Heart right ventricle (tissue), 16 donors: ENCODE results near the gene TYSND1. TPM values are rescaled to one million over a fixed set of nuclear protein-coding genes. Genes with fewer than 3 reads are reported as not detected.

Experiments
- ATAC-seq, 8 donors: fragments of 200-7000 bp; cut with Tn5 transposase; one replicate each; pipeline ENCODE4 v1.9.1; 2020; ENCODE audit warnings: mild to moderate bottlenecking in 8 of 8, moderate library complexity in 8 of 8, moderate number of reproducible peaks in 1 of 8
- DNase-seq, 2 donors: peaks; one replicate each; pipeline ENCODE4 v3.0.0-alpha.2; 2020
- H3K27ac ChIP-seq, 10 donors: fragments of 200-600 bp; sonication (generic) in 2 of 10; one replicate each; pipeline versions ENCODE4 v1.5.0 to v1.8.0; 2020 to 2022; ENCODE audit warnings: mild to moderate bottlenecking in 3 of 10
- H3K27me3 ChIP-seq, 7 donors: fragments of 200-600 bp; one replicate each; pipeline ENCODE4 v1.8.0; 2021 to 2022; ENCODE audit warnings: mild to moderate bottlenecking in 2 of 7
- H3K36me3 ChIP-seq, 9 donors: fragments of 200-600 bp; sonication (generic) in 1 of 9; one replicate each; pipeline versions ENCODE4 v1.5.0 to v1.8.0; 2020 to 2022; ENCODE audit warnings: mild to moderate bottlenecking in 2 of 9
- H3K4me1 ChIP-seq, 9 donors: fragments of 200-600 bp; sonication (generic) in 1 of 9; one replicate each; pipeline versions ENCODE4 v1.5.0 to v1.8.0; 2020 to 2022; ENCODE audit warnings: mild to moderate bottlenecking in 4 of 9
- H3K4me3 ChIP-seq, 10 donors: fragments of 200-600 bp; sonication (generic) in 2 of 10; one replicate each; pipeline versions ENCODE4 v1.5.0 to v1.8.0; 2020 to 2022; ENCODE audit warnings: mild to moderate bottlenecking in 7 of 10, moderate library complexity in 2 of 10
- H3K9me3 ChIP-seq, 11 donors: fragments of 200-600 bp in 10 of 11; sonication (generic) in 2 of 11; one replicate each; pipeline versions ENCODE4 v1.5.0 to v1.8.0; 2013 to 2022; ENCODE audit warnings: mild to moderate bottlenecking in 2 of 11, control low read depth in 1 of 11, moderate library complexity in 1 of 11
- CTCF ChIP-seq, 9 donors: fragments of 200-600 bp; sonication (generic) in 2 of 9; IDR thresholded peaks; one replicate each; pipeline versions ENCODE4 v1.5.0 to v1.8.0; 2021 to 2022; ENCODE audit warnings: antibody characterized with exemption in 9 of 9, mild to moderate bottlenecking in 5 of 9, moderate library complexity in 1 of 9
- WGBS, 2 donors: extraction: QIAGEN DNeasy Blood & Tissue Kit; methylation state at CpG; one replicate each; pipeline ENCODE4 v1.1.7; 2013; ENCODE audit warnings: inconsistent platforms in 1 of 2; 5-methylcytosine and 5-hydroxymethylcytosine counted together
- intact Hi-C, 10 donors: fragments of 100-400 bp; cut with DNase I; formaldehyde crosslinking; loops; one replicate each; pipeline versions ENCODE4 v1.11.1 to v1.14.2; 2022
- polyA plus RNA-seq, 2 donors: library from polyadenylated mRNA; stranded (reverse); fragments of 200-250 nt; gene quantifications; one replicate each; pipeline ENCODE4 v1.2.3, GENCODE V29; 2013
- total RNA-seq, 10 donors: library from RNA; stranded (reverse); fragmentation: NEBNext Ultra II Directional in 3 of 10; extraction: Animal tissue kit (Norgen Biotek cat#: 25700) in 3 of 10; gene quantifications; one replicate each; pipeline versions ENCODE4 v1.2.1 to v1.2.4, GENCODE V29; 2021 to 2023
- donor health status: Arrhythmogenic right ventricular cardiomyopathy.
- donor health status: ischemic (EF 13 %, LVEDD 7.1; RV severe dilation, severe dysfunction).
- donor health status: healthy with polysubstance abuse.
- donor health status: DM: no; HTN: yes; CAD: no.
- donor health status: DM: no; HTN: no; CAD: no.
- donor health status: ischemic (EF 25% LVEDD 6.9; RV normal size, moderate dysfunction).
- donor health status: ischemic (EF 25% LVEDD 5.7; RV mildly dilated, moderate dysfunction).
- donor health status: healthy.
- donor health status: DM: yes; HTN: yes; CAD: no.
- donor health status: Ischemic cardiomyopathy.
- donor health status: ischemic (EF 35%, LVEDD 5.7; RV mildly dilated, moderate dysfunction).
- donor health status: nonischemic (EF 11% LVEDD 7.7; RV severe dilation, severe dysfunction).
- donor health status: DM: yes; HTN: yes; CAD: no.
- donor health status: PGD.
- donor health status: ischemic (EF 29% LVEDD 5.4; RV normal size, mild dysfunction).
- donor health status: nonischemic (EF 23%, LVEDD 6.1; RV moderate dilation, normal function).

Gene TYSND1
- total and polyA plus RNA-seq, 12 donors = 2.6 to 6.5 (median 4.6) TPM

- Histone ChIP-seq H3K36me3 (peaks cover 0 to 43% (median 8%) of the 10 kb centered on the region in 9 donors), H3K4me3 (no peak overlapping the region), H3K27me3 (no peaks in the 10 kb centered on the region), H3K9me3 (no peaks in the 10 kb centered on the region), H3K4me1 (no peaks in the 10 kb centered on the region), H3K27ac (no peak overlapping the region)
- TF ChIP-seq CTCF (IDR thresholded peaks at IDR 0.05) = no peak
- WGBS, 2 donors = 97% methylated on average over 8 of the region's 8 CpGs
- no peak for DNase-seq
- intact Hi-C loops = no loop called here
- ATAC-seq = no peak
Measured at GRCh38 chr10:70090013-70090412, 56.5 kb downstream of the TYSND1 start.

- Histone ChIP-seq H3K9me3 (no peaks in the 10 kb centered on the region), H3K36me3 (peaks cover 0 to 30% (median 4%) of the 10 kb centered on the region in 9 donors), H3K4me3 (no peak overlapping the region), H3K27ac (no peak overlapping the region), H3K27me3 (no peaks in the 10 kb centered on the region), H3K4me1 (no peaks in the 10 kb centered on the region)
- WGBS, 2 donors = 85 to 86% methylated on average over 3 of the region's 3 CpGs
- TF ChIP-seq CTCF (IDR thresholded peaks at IDR 0.05) = no peak
- DNase-seq = no peak
- no peak for ATAC-seq
- intact Hi-C loops = no loop called here
Measured at GRCh38 chr10:70088308-70088698, 58.2 kb downstream of the TYSND1 start.

Other genes with a start within 250 kb of the TYSND1 start
- 10 to 100 TPM; 10.0 to 17.5 (median 13.3) TPM for gene MACROH2A2, start 93.9 kb downstream of the TYSND1 start, total RNA-seq
- 10 to 100 TPM; 10.3 to 12.3 TPM for gene MACROH2A2, start 93.9 kb downstream of the TYSND1 start, polyA plus RNA-seq
- 10 to 100 TPM; 14.1 to 22.9 (median 17.5) TPM for gene AIFM2, start 13.9 kb downstream of the TYSND1 start, total RNA-seq
- gene AIFM2, start 13.9 kb downstream of the TYSND1 start, polyA plus RNA-seq = 10 to 100 TPM; 20.6 to 27.0 TPM
- gene SAR1A, start 23.8 kb upstream of the TYSND1 start, total RNA-seq = 100 to 1,000 TPM in 4 of 10 donors, 10 to 100 TPM in 6; 67.5 to 118 (median 97.5) TPM
- gene SAR1A, start 23.8 kb upstream of the TYSND1 start, polyA plus RNA-seq = 10 to 100 TPM; 29.4 to 46.7 TPM
- 100 to 1,000 TPM in 2 of 10 donors, 10 to 100 TPM in 8; 47.1 to 139 (median 69.9) TPM for gene PPA1, start 86.7 kb upstream of the TYSND1 start, total RNA-seq
- 100 to 1,000 TPM in 1 of 2 donors, 10 to 100 TPM in 1; 53.3 to 111 TPM for gene PPA1, start 86.7 kb upstream of the TYSND1 start, polyA plus RNA-seq
- under 1 TPM in 1 of 10 donors, not detected in 9; 0.07 TPM for gene NPFFR1, start 137.3 kb upstream of the TYSND1 start, total RNA-seq
- gene NPFFR1, start 137.3 kb upstream of the TYSND1 start, polyA plus RNA-seq = not detected
- 10 to 100 TPM; 39.9 to 73.8 (median 58.2) TPM for gene LRRC20, start 235.9 kb upstream of the TYSND1 start, total RNA-seq
- 10 to 100 TPM; 11.0 to 13.8 TPM for gene LRRC20, start 235.9 kb upstream of the TYSND1 start, polyA plus RNA-seq